SH-SY5Y (cell line): ENCODE results near the gene ABLIM2.

Source experiments
- GATA2 ChIP-seq: IDR thresholded peaks from 2 replicates; pipeline ENCODE4 v1.6.1; 2011; ENCODE audit warnings: mild to moderate bottlenecking, low read depth, low read length
- GATA3 ChIP-seq: IDR thresholded peaks from 2 replicates; pipeline ENCODE4 v1.6.1; 2011; ENCODE audit warnings: low read depth, mild to moderate bottlenecking, low read length, moderate library complexity

DNA sequence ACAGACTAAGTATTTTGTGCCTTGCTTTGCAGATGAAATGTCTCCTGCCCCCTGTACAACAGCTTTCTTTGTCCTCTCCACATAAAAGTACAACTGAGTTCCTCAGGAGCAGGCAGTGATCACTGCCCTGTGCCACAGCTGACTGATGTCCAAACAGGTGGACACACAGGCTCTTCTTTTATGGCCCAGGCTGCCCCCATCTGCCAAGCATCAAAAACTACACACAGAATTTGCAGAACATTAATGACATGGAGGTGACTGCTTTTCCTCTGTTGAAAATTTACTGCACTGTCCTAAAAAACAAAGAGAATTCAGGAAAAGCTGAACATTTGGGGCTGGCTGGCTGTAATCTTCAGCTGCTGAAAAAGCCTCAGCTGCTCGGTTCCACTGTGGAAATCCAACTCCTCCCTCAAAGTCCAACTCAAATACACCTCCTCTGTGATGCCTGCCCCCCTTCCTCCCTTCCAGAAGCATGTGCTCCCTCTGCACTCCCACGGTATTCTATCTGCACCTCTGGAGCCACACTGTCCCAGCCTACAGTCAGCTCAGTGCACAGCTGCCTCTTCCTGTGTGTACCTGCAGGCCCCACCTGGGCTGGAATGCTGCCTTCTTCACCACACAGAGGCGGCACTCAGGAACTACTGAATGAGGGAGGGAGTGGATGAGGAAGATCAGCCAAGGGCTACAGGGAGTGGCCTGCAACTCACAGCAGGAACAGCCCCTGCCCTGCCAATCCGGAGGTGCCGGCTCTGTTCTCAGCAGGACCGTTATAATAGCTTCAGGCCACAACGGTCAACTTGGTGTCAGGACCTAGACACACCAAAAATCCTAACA lies 229.3 kb downstream of the ABLIM2 start:
- TF ChIP-seq GATA2 (no peak), GATA3 (no peak)
